Spleen (tissue), 7 donors: ENCODE measurements around the gene SKIC3.

Experiments
- POLR2AphosphoS5 ChIP-seq, 3 donors: sonication (generic); formaldehyde crosslinking; IDR thresholded peaks; one replicate each; pipeline ENCODE4 v1.5.1; 2017; ENCODE audit warnings: antibody characterized with exemption in 3 of 3
- TF ChIP-seq, protein P1 (sequence below), 11 experiments: fragments of 200-600 bp in 7 of 11; fragments of 450-650 bp in 4 of 11; sonication (generic) in 4 of 11; IDR thresholded peaks in 8 of 11; conservative IDR thresholded peaks in 3 of 11; 1 replicate in 7 of 11; 2 replicates in 4 of 11; pipeline versions ENCODE4 v1.4.0 to v1.8.0; 2016 to 2021; ENCODE audit warnings: antibody characterized with exemption in 11 of 11, inconsistent platforms in 4 of 11, mild to moderate bottlenecking in 1 of 11
- donor health status: DM: no; HTN: no; CAD: no; lungs with moderate emphysema.
- donor health status: DM: no; HTN: no; CAD: no.
- donor health status: DM: no; HTN: no; CAD: no.

DNA sequence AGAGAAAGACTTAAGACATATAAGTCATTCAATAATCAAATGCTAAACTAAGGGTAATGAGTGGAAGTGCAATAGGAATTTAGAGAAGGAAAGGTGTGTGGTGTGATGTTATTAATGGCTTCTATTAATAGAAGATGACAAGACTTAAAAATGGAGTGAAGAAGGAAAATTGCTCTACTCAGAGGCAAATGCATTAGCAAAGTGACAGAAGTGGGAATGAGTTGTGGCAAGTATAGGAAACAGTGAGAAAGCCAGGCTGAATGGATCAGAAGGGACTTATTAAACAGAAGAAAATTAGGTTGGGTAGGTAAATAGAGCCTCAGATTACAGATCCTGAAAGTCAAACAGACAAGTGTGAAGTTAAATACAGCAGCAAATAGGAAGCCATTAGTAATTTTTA, 5.7 kb downstream of the SKIC3 start:
- TF ChIP-seq, protein P1, sequence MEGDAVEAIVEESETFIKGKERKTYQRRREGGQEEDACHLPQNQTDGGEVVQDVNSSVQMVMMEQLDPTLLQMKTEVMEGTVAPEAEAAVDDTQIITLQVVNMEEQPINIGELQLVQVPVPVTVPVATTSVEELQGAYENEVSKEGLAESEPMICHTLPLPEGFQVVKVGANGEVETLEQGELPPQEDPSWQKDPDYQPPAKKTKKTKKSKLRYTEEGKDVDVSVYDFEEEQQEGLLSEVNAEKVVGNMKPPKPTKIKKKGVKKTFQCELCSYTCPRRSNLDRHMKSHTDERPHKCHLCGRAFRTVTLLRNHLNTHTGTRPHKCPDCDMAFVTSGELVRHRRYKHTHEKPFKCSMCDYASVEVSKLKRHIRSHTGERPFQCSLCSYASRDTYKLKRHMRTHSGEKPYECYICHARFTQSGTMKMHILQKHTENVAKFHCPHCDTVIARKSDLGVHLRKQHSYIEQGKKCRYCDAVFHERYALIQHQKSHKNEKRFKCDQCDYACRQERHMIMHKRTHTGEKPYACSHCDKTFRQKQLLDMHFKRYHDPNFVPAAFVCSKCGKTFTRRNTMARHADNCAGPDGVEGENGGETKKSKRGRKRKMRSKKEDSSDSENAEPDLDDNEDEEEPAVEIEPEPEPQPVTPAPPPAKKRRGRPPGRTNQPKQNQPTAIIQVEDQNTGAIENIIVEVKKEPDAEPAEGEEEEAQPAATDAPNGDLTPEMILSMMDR (IDR thresholded peaks at IDR 0.05 in 8 of 11, conservative IDR thresholded peaks at IDR 0.05 in 3 of 11), result no peak
- TF ChIP-seq POLR2AphosphoS5 (IDR thresholded peaks at IDR 0.05), result no peak
